Osteoblast (primary cell): ENCODE data around the gene CARF. TPM values are rescaled to one million over a fixed set of nuclear protein-coding genes. Genes with fewer than 3 reads are reported as not detected.

Experiments
- DNase-seq: peaks from one replicate; pipeline ENCODE4 v3.0.0; 2011; ENCODE audit warnings: low spot score, mixed read lengths; ENCODE audit not compliant: insufficient read length; ENCODE audit errors: missing footprints
- H2AFZ ChIP-seq: 2 replicates; pipeline ENCODE4 v1.6.0; 2011; ENCODE audit warnings: mild to moderate bottlenecking, low read length
- H3K27ac ChIP-seq: 2 replicates; pipeline ENCODE4 v1.5.1; 2011; ENCODE audit warnings: mild to moderate bottlenecking, low read depth, low read length, moderate library complexity
- H3K27me3 ChIP-seq: 2 replicates; pipeline ENCODE4 v1.6.0; 2012; ENCODE audit warnings: mild to moderate bottlenecking, control low read depth, inconsistent platforms, low read length, moderate library complexity; ENCODE audit not compliant: insufficient read depth
- H3K36me3 ChIP-seq: 2 replicates; pipeline ENCODE4 v1.5.1; 2011; ENCODE audit warnings: mild to moderate bottlenecking, low read length, control low read depth, moderate library complexity; ENCODE audit not compliant: insufficient read depth
- H3K4me1 ChIP-seq: 2 replicates; pipeline ENCODE4 v1.5.1; 2011; ENCODE audit warnings: mild to moderate bottlenecking, low read length, control low read depth, moderate library complexity; ENCODE audit not compliant: insufficient read depth
- H3K4me2 ChIP-seq: 2 replicates; pipeline ENCODE4 v1.6.0; 2011; ENCODE audit warnings: mild to moderate bottlenecking, low read length; ENCODE audit not compliant: insufficient read depth
- H3K4me3 ChIP-seq: fragments of 200-600 bp; sonication (generic); 3 replicates; pipeline ENCODE4 v1.5.1; 2012; ENCODE audit warnings: mild to moderate bottlenecking, low read length, inconsistent platforms; ENCODE audit not compliant: insufficient read depth
- H3K79me2 ChIP-seq: 2 replicates; pipeline ENCODE4 v1.6.0; 2012; ENCODE audit warnings: mild to moderate bottlenecking, low read length, control low read depth, inconsistent platforms; ENCODE audit not compliant: insufficient read depth
- H3K9me3 ChIP-seq: 2 replicates; pipeline ENCODE4 v1.5.1; 2011; ENCODE audit warnings: low read depth, low read length, control low read depth
- H4K20me1 ChIP-seq: 2 replicates; pipeline ENCODE4 v1.6.0; 2012; ENCODE audit warnings: mild to moderate bottlenecking, low read length, control low read depth; ENCODE audit not compliant: insufficient read depth
- CTCF ChIP-seq: IDR thresholded peaks from 2 replicates; pipeline ENCODE4 v1.5.1; 2011; ENCODE audit warnings: mild to moderate bottlenecking, low read depth, low read length, moderate library complexity; ENCODE audit errors: extremely low read depth
- total RNA-seq: library from RNA; depleted of rRNA; stranded (reverse); fragments of >200 nt; gene quantifications from 2 replicates; pipeline ENCODE4 v1.2.3, GENCODE V29; 2012

The CARF gene
- total RNA-seq, 1 donor = 11.9 TPM

- no peak for TF ChIP-seq CTCF
- Histone ChIP-seq H4K20me1 (no peaks in the 10 kb centered on the region), H2AFZ (peak overlapping the region; percentile 78), H3K4me1 (peaks cover 19% of the 10 kb centered on the region), H3K27me3 (no peaks in the 10 kb centered on the region), H3K4me2 (peak overlapping the region; percentile 57), H3K36me3 (no peaks in the 10 kb centered on the region), H3K79me2 (no peaks in the 10 kb centered on the region), H3K9me3 (no peaks in the 10 kb centered on the region), H3K4me3 (no peak overlapping the region), H3K27ac (peak overlapping the region; percentile 80)
- DNase-seq = no peak
These were observed 21.1 kb downstream of the CARF start for GRCh38 chr2:202933139-202933510.

GRCh38 chr2:202933958-202934357, 21.9 kb downstream of the CARF start:
- Histone ChIP-seq H4K20me1 (no peaks in the 10 kb centered on the region), H2AFZ (no peak overlapping the region), H3K36me3 (no peaks in the 10 kb centered on the region), H3K27ac (peak overlapping the region; percentile 80), H3K4me3 (no peak overlapping the region), H3K79me2 (no peaks in the 10 kb centered on the region), H3K27me3 (no peaks in the 10 kb centered on the region), H3K4me1 (peaks cover 19% of the 10 kb centered on the region), H3K4me2 (no peak overlapping the region), H3K9me3 (no peaks in the 10 kb centered on the region)
- DNase-seq = no peak
- TF ChIP-seq CTCF = no peak

- Histone ChIP-seq H2AFZ (no peak overlapping the region), H3K4me1 (peaks cover 19% of the 10 kb centered on the region), H3K4me3 (no peak overlapping the region), H3K9me3 (no peaks in the 10 kb centered on the region), H3K27ac (peak overlapping the region; percentile 29), H4K20me1 (no peaks in the 10 kb centered on the region), H3K79me2 (no peaks in the 10 kb centered on the region), H3K4me2 (no peak overlapping the region), H3K27me3 (no peaks in the 10 kb centered on the region), H3K36me3 (no peaks in the 10 kb centered on the region)
- TF ChIP-seq CTCF = no peak
- no peak for DNase-seq
These were observed 22.4 kb downstream of the CARF start for GRCh38 chr2:202934456-202934855.

GRCh38 chr2:202938960-202939359, 26.9 kb downstream of the CARF start:
- H2AFZ ChIP-seq = no peak overlapping the region
- no peak overlapping the region for H3K27ac ChIP-seq
- H3K9me3 ChIP-seq = no peaks in the 10 kb centered on the region
- no peak overlapping the region for H3K4me2 ChIP-seq
- peaks cover 3% of the 10 kb centered on the region for H3K4me1 ChIP-seq
- H3K4me3 ChIP-seq = no peak overlapping the region
- H3K79me2 ChIP-seq = no peaks in the 10 kb centered on the region
- H3K27me3 ChIP-seq = no peaks in the 10 kb centered on the region
- peaks cover 4% of the 10 kb centered on the region for H3K36me3 ChIP-seq
- DNase-seq = no peak
- no peak for TF ChIP-seq CTCF
- no peaks in the 10 kb centered on the region for H4K20me1 ChIP-seq
